SK-N-MC (cell line): ENCODE results near the gene TMEM248.
"Not testable (repeated sequence)": the region's sequence is repeated elsewhere in the genome, so short reads cannot be mapped to it uniquely, and the experiment has no call there.

Experiments used
- DNase-seq: peaks from one replicate; pipeline ENCODE4 v3.0.0-alpha.2; 2011; ENCODE audit warnings: low read depth, low spot score
- H3K27ac ChIP-seq: fragments of 200-600 bp; sonication (generic); 2 replicates; pipeline ENCODE4 v1.5.1; 2016; ENCODE audit warnings: mixed run types
- H3K36me3 ChIP-seq: fragments of 200-600 bp; sonication (generic); 2 replicates; pipeline ENCODE4 v1.6.1; 2017; ENCODE audit warnings: antibody characterized with exemption, low read length, mixed read lengths; ENCODE audit not compliant: insufficient read depth
- H3K4me3 ChIP-seq: fragments of 200-600 bp; sonication (generic); 2 replicates; pipeline ENCODE4 v1.5.1; 2016
- H3K9ac ChIP-seq: fragments of 200-600 bp; sonication (generic); 2 replicates; pipeline ENCODE4 v1.8.0; 2017; ENCODE audit warnings: mixed run types, mixed read lengths; ENCODE audit not compliant: insufficient read length
- H3K9me3 ChIP-seq: fragments of 200-600 bp; sonication (generic); 2 replicates; pipeline ENCODE4 v1.6.1; 2017; ENCODE audit warnings: low read depth, mild to moderate bottlenecking, antibody characterized with exemption, low read length, moderate library complexity, mixed read lengths
- EZH2 ChIP-seq: fragments of 200-600 bp; sonication (generic); IDR thresholded peaks from one replicate; pipeline ENCODE4 v1.6.1; 2017; ENCODE audit warnings: antibody characterized with exemption
- FOXP2 ChIP-seq: optimal IDR thresholded peaks from 2 replicates; pipeline ENCODE3; 2011; ENCODE audit warnings: mild to moderate bottlenecking, moderate library complexity; ENCODE audit not compliant: insufficient read depth; ENCODE audit errors: extremely low read length, control extremely low read depth
- POLR2AphosphoS5 ChIP-seq: IDR thresholded peaks from 2 replicates; pipeline ENCODE4 v1.6.1; 2012; ENCODE audit warnings: mild to moderate bottlenecking, low read depth, low read length, borderline replicate concordance

TMEM248 gene

GRCh38 chr7:66970310-66970709 lies 49.3 kb downstream of the TMEM248 start:
- Histone ChIP-seq H3K4me3 (no peak overlapping the region), H3K27ac (no peak overlapping the region), H3K9me3 (no peaks in the 10 kb centered on the region), H3K36me3 (no peaks in the 10 kb centered on the region), H3K9ac (no peak overlapping the region)
- no peak for DNase-seq
- TF ChIP-seq POLR2AphosphoS5 (no peak), FOXP2 (no peak), EZH2 (no peak)

GRCh38 chr7:66974986-66975590 lies 54.1 kb downstream of the TMEM248 start:
- Histone ChIP-seq H3K9ac (no peak overlapping the region), H3K9me3 (no peaks in the 10 kb centered on the region), H3K36me3 (no peaks in the 10 kb centered on the region), H3K27ac (no peak overlapping the region), H3K4me3 (no peak overlapping the region)
- DNase-seq = no peak
- no peak for TF ChIP-seq FOXP2
- no peak for TF ChIP-seq POLR2AphosphoS5
- TF ChIP-seq EZH2 = no peak

- not testable (repeated sequence) for DNase-seq, H3K36me3 ChIP-seq, H3K9me3 ChIP-seq, H3K27ac ChIP-seq, H3K4me3 ChIP-seq, H3K9ac ChIP-seq
Observed at GRCh38 chr7:66978312-66978711, 57.3 kb downstream of the TMEM248 start.

- H3K4me3 ChIP-seq, H3K27ac ChIP-seq, H3K36me3 ChIP-seq, H3K9me3 ChIP-seq, H3K9ac ChIP-seq, DNase-seq: not testable (repeated sequence)
Observed at GRCh38 chr7:66979013-66979412, 58.0 kb downstream of the TMEM248 start.

- not testable (repeated sequence) for DNase-seq, H3K9ac ChIP-seq, H3K9me3 ChIP-seq, H3K4me3 ChIP-seq, H3K27ac ChIP-seq, H3K36me3 ChIP-seq
Observed at GRCh38 chr7:66980336-66980735, 59.3 kb downstream of the TMEM248 start.

- H3K4me3 ChIP-seq, H3K27ac ChIP-seq, H3K9ac ChIP-seq, H3K9me3 ChIP-seq, DNase-seq: not testable (repeated sequence)
- peaks cover 14% of the 10 kb centered on the region for H3K36me3 ChIP-seq
Observed at GRCh38 chr7:66989552-66989951, 68.5 kb downstream of the TMEM248 start.

GRCh38 chr7:66994051-66994450 lies 73.0 kb downstream of the TMEM248 start:
- Histone ChIP-seq H3K4me3 (peak overlapping the region; percentile 88; the same call in 1 of the 2 replicates), H3K36me3 (peaks cover 12% of the 10 kb centered on the region)
- H3K9ac ChIP-seq, H3K27ac ChIP-seq, H3K9me3 ChIP-seq, DNase-seq: not testable (repeated sequence)

GRCh38 chr7:66994691-66995049 lies 73.6 kb downstream of the TMEM248 start:
- H3K27ac ChIP-seq, DNase-seq, H3K9me3 ChIP-seq: not testable (repeated sequence)
- H3K4me3 ChIP-seq = peak overlapping the region; percentile 88
- peak overlapping the region; percentile 75 for H3K9ac ChIP-seq
- H3K36me3 ChIP-seq = peaks cover 12% of the 10 kb centered on the region

GRCh38 chr7:66995050-66995776 lies 74.2 kb downstream of the TMEM248 start, which contains the start of gene SBDS:
TSS of gene SBDS (minus strand) at chr7:66995586. CDS start at chr7:66995417, 169 bp downstream.
- DNase-seq = peak; percentile 98
- Histone ChIP-seq H3K36me3 (peaks cover 12% of the 10 kb centered on the region), H3K9ac (peak within 1 kb of the TSS; percentile 75), H3K4me3 (peak within 1 kb of the TSS; percentile 88), H3K27ac (peak within 1 kb of the TSS; percentile 42; the same call in 1 of the 2 replicates)
- H3K9me3 ChIP-seq = not testable (repeated sequence)
- TF ChIP-seq POLR2AphosphoS5 = peak; percentile 83
